Skeletal muscle cell (primary cell): Measurements from ENCODE around the gene PROK1.

Source experiments
- DNase-seq: peaks from one replicate; pipeline ENCODE4 v3.0.0-alpha.2; 2010; ENCODE audit warnings: low read depth
- H3K4me3 ChIP-seq: 2 replicates; pipeline ENCODE4 v1.5.1; 2011; ENCODE audit warnings: low read depth, mild to moderate bottlenecking, control low read depth, low read length, moderate library complexity

The PROK1 gene

DNA sequence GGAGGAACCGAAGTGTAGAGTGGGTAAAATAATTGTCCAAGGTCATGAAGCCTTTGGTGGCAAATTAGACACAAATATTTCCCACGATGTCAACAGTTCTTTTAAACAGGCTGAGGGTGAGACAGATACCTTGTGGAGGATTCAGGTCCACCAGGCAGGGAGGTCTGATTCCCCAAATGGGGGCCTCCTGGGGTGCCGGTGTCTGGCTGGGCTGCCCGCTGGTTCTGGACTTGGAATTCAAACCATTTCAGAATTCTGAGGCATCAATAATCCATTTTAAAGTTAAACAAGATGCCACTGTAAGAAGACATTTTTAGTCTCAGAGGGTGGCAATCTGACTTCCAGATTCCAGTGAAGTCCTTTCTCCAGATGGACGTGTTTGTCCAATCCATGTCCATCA is 52.5 kb downstream of the PROK1 start:
- H3K4me3 ChIP-seq, result no peak overlapping the region

GRCh38 chr1:110504226-110504625 is 53.3 kb downstream of the PROK1 start:
- no peak for DNase-seq
- no peak overlapping the region for H3K4me3 ChIP-seq

More for the DNA sequence above, 52.5 kb downstream of the PROK1 start:
- no peak for DNase-seq

- H3K4me3 ChIP-seq, result no peak overlapping the region
- DNase-seq, result no peak
Measured at GRCh38 chr1:110505596-110505995, 54.6 kb downstream of the PROK1 start.

DNA sequence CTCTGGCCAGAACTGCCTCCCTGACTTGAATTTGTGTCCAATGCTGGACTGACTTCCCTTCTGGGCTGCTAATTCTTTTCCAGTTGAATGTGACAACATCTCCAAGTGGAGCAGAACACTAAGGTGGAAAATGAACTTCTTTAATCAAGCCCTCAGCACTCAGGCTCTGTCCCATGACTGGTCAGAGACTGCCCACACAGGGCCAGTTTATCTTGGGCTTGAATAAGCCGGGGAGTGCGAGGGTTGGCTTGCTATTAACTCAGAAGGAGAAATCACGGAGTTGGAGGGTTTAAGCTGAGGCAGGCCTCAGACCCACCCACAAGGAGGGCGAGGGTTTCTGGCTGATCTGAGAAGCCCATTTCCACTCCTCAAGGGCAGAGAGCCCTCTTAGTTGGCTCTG is 55.6 kb downstream of the PROK1 start:
- DNase-seq, result no peak

More for the DNA sequence above, 55.6 kb downstream of the PROK1 start:
- H3K4me3 ChIP-seq, result no peak overlapping the region
